Fibroblast of skin of left biceps (primary cell): ENCODE results near the gene FBXO15.

Source experiments
- DNase-seq, 2 experiments: peaks; one replicate each; pipeline ENCODE4 v3.0.0-alpha.2; 2013; ENCODE audit warnings: low read depth in 2 of 2

Gene FBXO15

DNA sequence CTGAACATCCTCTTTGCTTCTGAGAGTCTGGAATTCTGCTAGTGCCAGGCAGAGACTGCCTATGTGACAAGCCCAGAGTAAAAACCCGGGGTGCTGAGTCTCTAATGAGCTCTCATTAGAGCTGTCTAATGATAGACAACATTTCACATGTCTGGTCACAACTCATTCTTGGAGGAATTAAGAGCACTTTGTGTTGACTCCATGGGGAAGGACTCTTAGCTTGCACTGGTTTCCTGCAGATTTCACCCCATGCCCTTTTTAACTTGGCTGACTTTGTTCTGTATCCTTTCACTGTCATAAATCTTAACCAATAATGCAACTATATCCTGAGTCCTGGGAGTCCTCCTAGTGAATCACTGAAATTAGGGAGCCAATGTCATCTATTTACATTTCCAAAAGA is 33.5 kb downstream of the FBXO15 start:
- DNase-seq = no peak

DNA sequence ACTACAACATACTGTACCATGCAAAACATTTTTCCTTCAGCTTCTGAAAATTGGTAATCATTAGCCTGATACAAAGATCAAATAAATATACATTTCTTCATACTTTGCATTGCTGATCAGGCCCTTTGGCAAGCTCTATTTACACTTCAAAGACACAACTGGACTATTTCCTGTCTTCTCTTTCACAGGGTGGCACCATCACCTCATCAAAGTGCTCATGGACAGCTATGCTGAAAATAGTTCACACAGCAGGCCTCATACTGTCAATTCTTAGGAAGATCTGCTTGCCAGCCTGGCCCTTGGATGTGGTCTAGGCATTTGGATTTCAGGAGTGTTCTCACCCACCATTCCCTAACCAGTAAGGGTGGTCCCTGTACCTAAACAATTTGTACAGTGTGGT is 33.9 kb downstream of the FBXO15 start:
- DNase-seq = no peak

DNA sequence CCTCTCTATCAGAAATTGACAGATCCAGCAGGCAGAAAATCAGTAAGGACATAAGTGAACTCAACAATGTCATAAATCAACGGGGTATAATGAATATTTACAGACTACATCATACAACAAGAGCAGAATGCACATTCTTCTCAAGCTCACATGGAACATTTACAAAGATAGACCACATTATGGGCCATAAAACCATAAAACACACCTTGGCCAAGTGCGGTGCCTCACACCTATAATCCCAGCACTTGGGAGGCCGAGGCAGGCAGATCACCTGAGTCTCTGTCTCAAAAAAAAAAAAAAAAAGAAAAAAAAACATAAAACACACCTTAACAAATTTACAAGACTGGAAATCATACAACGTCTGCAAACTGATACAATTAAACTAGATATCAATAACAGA is 36.7 kb downstream of the FBXO15 start:
- DNase-seq = no peak

DNA sequence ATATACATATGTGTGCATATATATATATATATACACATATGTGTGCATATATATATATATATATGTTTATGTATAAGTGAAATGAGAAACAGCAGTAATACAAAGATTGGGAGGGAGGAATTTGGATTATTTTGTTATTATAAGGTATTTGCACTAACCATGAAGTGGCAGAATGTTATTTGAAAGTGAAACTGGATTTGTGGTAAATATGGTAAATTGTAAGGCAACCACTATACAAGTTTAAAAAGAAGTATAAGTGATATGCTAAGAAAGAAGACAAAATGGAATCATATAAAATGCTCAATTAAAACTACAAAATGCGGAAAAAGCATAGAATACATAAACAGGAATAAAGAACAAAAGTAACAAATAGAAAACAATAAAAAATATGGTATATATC is 37.5 kb downstream of the FBXO15 start:
- DNase-seq = no peak

DNA sequence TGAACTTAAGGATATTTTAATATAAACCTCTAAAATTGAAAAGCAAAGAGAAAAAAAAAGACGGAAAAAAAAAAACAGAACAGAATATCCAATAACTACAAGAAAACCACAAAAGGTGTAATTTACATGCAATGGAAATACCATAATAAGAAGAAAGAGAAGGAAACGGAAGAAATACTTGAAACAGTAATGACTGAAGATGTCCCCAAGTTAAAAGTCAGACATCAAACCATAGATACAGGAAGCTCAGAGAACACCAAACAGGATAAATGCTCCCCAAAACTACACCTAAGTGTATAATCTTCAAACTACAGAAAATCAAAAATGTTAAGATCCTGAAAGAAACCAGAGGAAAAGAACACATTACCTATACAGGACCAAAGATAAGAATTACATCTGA is 39.2 kb downstream of the FBXO15 start:
- no peak for DNase-seq

DNA sequence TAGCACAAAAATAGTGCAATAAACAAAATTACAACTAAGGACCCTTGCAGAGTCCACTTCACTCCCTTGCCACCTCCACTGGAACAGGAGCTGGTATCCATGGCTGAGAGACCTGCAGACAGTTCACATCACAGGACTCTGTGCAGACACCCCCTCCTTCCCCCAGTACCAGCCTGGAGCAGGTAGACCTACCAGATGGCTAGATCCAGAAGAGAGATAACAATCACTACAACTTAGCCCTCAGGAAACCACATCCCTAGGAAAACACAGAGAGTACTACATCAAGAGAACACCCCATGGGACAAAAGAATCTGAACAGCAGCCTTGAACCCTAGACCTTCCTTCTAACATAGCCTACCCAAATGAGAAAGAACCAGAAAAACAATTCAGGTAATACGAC is 49.8 kb downstream of the FBXO15 start:
- no peak for DNase-seq

DNA sequence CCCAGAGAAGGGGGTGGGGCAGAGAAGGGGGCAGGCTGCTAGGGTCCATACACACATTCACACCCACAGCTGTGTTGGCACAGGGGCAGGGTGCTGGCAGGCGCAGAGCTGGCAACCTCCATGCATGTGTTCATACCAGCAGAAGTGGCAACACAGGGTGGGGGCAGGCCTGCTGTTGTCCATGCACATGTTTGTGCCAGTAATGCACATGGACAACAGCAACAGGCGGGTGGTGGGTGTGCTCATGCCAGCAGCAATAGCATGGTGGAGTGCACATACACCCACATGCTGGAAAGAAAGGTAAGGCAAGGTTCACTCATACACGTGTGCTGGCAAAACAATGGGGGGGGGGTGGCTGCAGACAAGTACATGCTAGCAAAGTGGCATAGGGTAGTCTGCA is 54.7 kb downstream of the FBXO15 start:
- no peak for DNase-seq

DNA sequence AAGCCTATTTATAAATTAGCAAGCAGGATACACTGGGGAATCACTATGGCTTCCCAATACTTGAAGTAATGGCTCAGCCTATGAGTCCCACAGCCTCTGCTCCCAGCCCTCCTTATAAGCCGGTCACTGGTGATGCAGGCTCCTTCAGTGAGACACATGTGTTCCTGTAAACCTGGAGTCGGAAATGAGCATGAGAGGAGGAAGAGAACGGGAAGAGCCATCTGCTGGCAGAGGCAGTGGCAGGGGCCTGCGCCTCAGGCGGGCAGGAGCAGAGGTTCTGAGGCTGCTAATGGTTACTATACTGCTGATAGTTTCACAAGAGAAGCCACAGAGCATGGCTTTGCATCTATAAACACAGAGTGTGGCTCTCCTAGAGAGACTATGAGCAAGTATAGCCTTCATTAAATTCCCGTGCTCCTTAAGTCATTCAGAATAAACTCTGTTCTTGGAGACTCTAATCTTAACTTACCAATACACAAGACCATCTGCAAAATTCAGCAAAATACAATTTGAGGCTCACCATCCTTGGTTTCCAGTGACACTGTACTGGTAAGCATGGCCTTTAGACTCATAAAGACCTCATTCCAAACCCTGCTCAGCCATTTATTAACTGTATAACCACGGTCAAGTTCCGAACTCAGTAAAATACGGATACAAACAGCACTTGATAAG is 63.3 kb downstream of the FBXO15 start:
- DNase-seq = no peak

DNA sequence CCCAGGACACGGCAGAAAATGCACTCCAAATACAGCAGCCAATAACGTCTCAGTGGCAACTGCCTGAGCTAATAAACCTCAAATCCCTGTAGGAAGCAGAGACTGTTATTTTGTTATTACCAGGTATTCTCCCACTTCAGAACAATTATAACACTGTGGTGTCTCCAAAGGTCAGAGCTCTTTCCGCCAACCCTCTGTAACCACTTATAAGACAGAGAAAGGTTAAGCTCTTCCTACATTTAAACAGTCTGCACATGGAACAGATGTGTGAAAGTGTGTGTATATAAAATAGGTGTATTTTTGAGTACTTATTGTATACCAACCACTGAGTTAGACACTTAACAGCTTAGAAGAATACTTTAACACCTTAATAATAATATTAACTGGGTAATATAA is 64.1 kb downstream of the FBXO15 start:
- no peak for DNase-seq

DNA sequence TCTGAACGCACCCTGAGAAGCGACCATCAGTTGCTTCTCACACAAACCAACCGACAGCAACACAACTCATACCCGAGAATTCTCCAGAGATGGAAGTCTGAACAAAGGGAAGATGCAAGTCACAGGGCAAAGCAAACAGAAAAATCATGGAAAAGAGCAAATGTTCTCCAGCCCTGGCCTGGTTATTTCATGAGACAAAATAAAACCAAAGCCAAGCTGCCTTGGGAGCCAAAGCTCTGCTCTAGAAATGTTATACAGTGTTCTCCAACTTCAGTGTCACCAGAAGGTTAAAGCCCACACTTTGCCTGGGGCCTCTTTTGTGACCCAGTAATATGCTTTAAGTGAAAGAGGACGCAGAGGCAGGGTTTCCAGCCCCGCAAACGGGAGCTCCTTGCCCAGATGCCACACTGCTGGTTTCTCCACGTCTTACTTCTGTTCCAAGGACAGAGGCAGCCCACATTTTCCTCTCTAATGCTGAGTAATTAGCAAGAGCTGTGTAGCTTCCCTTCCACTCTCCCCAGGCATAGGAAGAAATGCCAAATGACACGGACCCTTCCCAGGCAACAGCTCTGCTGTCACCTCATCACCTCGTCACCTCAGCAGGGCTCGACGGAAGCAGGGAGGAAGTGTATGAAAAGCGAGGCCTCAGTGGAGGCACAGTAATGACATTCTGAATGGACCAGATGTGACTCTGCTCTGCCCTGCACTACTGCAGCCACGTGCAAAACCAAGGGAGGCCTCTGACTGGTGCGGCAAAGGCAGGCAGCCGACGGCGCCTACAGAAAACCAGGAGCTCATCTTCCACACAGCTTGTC is 64.7 kb downstream of the FBXO15 start:
- no peak for DNase-seq

DNA sequence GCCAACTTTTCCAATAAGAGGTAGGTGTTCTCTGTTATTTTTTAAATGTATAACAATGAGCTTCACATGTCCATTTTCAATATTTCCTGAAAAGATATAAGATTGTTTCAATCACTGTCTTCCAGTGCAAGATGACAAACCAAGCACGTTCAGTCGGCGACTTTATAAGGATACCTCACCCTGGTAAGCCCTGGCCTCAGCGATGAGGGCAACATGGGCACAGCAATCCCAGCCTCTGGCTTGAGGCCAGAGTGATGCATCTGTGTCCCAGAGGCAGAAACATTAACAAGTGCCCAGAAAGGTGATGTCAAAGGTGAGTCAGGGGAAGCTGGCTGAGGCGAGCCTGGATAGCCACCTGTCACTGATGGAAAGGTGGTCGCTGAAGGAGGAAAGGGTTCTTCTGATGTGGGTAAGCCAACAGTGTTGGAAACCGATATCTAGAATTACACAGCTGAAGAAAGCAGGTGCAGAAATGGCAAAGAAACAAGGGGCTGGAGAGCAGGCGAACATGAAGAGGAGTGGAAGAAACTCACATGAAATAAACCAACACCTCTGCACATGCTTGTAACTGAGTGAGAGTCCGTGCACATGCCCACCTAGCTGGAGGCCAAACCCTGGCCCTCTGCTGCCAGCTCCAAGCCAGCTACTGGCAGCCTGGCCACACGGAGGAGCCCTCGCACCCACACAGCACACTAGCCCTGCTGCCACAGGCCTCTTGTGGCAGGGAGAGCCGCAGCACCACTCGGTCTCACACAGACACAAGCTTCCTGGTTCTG is 65.5 kb downstream of the FBXO15 start:
- no peak for DNase-seq

DNA sequence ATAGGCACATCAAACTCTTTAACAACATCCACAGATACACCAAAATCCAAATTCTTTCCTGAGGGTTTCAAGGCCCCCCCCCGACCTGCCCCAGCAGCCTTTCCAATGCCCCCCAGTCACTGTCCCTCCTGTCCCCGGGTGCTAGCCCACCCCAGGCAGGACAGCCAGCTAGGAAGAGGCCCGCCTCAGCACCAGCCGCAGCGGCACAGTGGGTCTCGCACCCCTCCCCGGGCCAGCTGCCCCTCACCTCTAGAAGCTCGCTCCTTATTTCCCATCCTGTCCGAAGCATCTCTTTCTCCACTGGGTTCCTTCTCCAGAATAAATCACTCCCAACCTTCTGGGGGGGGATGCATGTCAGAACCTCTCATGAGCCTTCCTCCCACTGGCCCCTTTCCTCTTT is 69.4 kb downstream of the FBXO15 start:
- DNase-seq = no peak

DNA sequence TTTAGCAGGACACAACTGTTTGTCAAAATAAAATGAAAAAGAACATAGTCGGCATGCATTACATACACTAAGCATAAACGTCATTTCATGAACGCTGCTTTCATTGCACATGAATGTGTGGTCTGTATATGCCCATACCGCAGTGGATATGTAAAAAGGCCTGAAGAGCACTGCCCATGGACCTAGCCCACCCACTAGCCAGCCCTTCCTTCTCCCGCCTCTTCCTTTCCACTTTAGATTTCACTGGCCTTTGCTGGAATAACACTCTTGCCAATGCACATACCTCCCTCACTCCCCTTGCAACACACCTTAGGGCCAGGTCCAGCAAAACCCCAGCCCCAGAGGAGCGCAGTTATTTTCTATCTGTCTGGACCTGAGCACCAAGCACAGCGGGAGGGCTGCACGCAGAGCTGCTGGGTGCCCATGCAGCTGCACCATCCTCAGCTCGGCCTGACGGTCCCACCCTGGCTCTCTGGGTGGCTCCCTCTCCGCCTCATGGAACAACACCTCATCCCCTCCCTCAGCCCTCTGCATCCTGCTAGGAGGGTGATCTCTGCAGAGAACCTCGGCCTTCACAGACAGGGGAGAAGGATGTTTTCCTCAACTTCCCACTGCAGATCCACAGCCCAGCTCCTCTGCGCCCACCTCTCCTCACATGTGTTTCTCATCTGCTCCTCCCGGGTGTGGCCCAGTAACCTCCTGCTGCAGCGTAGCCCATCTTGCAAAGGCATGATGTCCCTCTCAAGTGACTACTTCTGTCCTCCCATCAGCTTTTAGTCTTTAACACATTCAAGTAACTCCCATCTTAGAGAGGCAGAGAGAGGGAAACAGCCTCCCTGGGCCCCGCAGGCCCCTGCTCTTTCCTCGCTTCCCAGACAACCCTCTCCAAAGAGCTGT is 72.7 kb downstream of the FBXO15 start:
- DNase-seq = no peak

DNA sequence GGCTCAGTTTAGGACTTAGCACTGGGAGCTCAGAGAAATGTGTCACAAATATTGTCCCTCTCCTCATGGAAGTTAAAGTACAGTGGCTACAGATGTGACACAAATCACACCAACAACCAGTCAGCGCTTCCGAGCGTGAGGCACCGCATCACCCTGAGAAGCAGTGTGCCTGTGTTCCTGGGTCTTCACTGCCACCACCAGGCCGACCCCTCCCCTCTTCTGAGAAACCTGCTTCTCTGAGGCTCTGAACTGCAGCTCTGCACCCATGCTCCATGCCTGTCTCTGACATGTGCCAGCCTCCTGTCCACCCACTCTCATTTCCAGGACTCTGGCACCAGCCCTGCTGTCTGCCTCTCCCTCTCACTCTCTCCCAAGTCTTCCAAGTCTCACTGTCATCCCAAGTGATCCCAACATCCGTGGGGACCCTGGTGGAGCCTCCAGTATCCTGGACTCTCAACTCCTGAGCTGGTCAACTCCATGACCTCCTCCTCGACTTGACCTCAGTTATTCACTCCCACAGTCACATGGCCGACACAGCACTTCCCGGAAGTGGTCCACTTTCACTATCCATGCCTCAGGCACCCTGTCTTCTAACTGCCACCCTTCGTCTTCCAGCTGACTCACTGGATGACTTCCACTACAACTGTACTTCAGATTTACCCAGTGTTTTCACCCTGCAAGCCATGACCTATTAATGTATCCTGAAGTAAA is 73.5 kb downstream of the FBXO15 start:
- no peak for DNase-seq

DNA sequence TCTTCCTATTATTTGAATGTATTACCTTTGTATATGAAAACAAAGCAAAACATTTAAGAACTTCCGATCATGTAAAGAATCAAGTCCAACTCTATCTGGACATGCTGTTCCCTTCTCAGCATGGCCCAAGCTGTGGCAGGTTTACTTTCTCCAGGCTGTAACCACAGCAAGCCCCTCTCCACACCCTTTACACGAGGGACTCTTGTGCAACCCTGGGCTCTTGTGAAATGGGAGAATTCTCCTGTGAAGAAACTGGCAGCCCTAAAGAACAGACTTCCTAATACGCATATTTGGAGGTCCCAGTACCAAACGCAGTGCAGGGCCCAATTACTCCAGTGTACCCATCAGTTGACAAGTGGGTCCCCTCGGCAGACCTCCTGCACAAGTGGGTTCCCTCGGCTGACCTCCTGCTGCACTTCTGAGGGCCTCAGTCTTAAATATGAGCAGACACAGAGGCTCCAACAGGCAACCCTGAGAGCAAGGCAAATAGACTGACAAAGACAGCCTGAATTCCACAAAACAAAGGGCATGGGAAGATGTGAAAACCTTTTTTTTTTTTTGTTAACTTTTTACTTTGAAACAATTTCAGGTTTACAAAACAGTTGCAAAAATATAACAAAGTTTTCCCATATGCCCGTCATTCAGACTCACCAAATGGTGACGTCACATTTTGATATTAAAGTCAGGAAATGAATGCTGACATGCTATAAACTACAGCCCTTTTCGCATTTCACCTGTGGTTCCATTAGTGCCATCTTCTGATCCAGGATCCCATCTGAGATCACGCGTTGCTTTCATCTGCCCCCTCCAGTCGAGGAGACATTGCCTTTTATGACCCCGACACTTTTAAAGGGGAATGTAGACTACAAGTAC is 78.2 kb downstream of the FBXO15 start:
- DNase-seq = no peak

DNA sequence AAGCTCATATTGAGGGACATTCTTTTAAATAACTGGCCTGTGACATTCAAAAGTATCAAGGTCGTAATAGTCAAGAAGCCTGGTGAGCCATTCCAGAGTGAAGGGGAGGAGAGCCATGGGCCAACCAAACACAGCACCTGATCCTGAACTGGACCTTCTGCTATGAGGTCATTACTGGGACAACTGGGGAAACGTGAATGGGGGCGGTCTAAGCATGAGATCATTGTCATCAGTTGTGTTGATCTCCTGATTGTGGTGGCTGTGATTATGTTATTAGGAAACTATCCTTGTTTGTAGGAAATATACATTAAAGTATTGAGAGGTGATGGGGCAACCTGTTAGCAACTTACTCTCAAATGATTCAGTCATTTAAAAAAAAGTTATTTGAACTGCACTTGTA is 79.3 kb downstream of the FBXO15 start:
- no peak for DNase-seq

DNA sequence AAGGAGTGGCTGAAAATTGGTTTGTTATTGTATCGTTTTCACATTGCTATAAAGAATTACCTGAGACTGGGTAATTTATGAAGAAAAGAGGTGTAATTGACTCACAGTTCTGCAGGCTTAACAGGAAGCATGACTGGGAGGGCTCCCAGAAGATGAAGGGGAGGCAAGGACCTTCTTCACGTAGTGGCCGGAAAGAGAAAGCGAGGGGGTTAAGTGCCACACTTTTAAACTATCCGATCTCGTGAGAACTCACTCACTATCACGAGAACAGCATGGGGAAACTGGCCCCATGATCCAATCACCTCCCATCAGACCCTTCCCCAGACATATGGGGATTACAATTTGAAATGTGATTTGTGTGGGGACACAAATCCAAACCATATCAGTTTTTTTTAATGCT is 81.6 kb downstream of the FBXO15 start:
- no peak for DNase-seq

DNA sequence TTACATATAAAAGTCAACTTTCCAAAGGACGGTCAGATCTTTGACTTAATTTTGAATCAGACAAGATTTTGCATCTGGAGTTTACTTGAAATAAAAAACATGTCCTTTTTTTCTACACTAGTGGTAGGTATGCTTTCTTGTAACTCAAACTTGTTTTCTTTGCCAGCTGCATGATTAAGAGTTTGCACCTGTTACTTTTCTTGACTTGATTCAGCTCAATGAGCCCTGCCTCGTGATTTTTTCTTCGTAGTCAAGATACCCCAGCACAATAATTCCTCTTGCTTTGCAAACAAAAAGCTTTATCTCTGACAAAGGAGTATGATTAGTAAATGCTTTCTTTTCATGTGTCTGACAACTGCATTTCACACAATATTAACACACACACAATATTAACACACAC is 82.3 kb downstream of the FBXO15 start:
- no peak for DNase-seq

DNA sequence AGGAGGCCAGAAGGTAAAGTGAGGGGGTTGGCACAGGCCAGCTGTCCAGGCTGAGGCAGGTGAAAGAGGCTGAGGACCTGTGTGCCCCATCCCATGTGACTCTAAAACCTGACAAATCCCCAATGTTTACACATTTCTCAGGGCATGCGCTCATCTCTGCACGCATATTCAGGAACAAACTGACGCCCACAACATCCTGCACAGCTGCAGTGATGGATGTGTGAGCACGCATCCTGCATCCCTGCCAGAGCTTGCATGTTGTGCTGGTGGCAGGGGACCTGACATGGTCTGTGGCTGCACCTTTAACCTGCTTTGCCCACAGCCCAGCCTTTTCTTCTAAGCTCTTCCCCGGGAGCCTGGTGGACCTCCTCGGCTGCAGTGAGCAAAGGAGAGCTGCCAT is 83.1 kb downstream of the FBXO15 start:
- no peak for DNase-seq

DNA sequence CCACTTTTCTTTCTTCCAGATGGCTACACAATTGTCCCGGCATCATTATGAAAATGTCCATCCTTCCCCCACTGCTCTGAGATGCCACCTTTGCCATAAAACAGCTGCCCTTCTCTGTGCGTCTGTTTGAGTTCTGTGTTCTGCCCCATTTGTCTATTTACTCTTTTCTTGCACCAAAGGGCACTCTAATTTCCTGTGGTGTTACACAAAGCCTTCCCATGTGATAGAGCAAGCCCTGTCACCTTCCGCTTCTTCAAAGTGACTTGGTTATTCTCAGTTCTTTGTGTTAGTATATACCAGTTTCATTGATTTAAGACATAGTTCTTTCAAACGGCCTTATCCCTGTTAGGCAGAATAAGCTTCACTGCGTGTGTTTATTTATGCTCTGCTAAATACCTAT is 84.1 kb downstream of the FBXO15 start:
- no peak for DNase-seq
